ENCODE results near the gene DKKL1.

GRCh38 chr19:49409441-49410029, 45.9 kb downstream of the DKKL1 start:
- TF ChIP-seq, protein P1, sequence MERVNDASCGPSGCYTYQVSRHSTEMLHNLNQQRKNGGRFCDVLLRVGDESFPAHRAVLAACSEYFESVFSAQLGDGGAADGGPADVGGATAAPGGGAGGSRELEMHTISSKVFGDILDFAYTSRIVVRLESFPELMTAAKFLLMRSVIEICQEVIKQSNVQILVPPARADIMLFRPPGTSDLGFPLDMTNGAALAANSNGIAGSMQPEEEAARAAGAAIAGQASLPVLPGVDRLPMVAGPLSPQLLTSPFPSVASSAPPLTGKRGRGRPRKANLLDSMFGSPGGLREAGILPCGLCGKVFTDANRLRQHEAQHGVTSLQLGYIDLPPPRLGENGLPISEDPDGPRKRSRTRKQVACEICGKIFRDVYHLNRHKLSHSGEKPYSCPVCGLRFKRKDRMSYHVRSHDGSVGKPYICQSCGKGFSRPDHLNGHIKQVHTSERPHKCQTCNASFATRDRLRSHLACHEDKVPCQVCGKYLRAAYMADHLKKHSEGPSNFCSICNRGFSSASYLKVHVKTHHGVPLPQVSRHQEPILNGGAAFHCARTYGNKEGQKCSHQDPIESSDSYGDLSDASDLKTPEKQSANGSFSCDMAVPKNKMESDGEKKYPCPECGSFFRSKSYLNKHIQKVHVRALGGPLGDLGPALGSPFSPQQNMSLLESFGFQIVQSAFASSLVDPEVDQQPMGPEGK (CRISPR knock-in tag; IDR thresholded peaks at IDR 0.05; ENCODE audit: borderline replicate concordance), result no peak
- TF ChIP-seq ISL1 (CRISPR knock-in tag; IDR thresholded peaks at IDR 0.05), result no peak
- TF ChIP-seq CSDC2 (CRISPR knock-in tag; IDR thresholded peaks at IDR 0.05), result no peak
- TF ChIP-seq, protein P2, sequence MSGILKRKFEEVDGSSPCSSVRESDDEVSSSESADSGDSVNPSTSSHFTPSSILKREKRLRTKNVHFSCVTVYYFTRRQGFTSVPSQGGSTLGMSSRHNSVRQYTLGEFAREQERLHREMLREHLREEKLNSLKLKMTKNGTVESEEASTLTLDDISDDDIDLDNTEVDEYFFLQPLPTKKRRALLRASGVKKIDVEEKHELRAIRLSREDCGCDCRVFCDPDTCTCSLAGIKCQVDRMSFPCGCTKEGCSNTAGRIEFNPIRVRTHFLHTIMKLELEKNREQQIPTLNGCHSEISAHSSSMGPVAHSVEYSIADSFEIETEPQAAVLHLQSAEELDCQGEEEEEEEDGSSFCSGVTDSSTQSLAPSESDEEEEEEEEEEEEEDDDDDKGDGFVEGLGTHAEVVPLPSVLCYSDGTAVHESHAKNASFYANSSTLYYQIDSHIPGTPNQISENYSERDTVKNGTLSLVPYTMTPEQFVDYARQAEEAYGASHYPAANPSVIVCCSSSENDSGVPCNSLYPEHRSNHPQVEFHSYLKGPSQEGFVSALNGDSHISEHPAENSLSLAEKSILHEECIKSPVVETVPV (CRISPR knock-in tag; IDR thresholded peaks at IDR 0.05), result no peak
- TF ChIP-seq ZFP3 (CRISPR knock-in tag; IDR thresholded peaks at IDR 0.05), result no peak
- TF ChIP-seq TOX (CRISPR knock-in tag; IDR thresholded peaks at IDR 0.05; ENCODE audit: borderline replicate concordance), result no peak
- no peak for TF ChIP-seq RARB (CRISPR knock-in tag; IDR thresholded peaks at IDR 0.05)
- TF ChIP-seq ZNF70 (CRISPR knock-in tag; IDR thresholded peaks at IDR 0.05), result no peak
- TF ChIP-seq TCF4 (CRISPR knock-in tag; IDR thresholded peaks at IDR 0.05; ENCODE audit: borderline replicate concordance), result no peak
- no peak for TF ChIP-seq BACH2 (CRISPR knock-in tag; IDR thresholded peaks at IDR 0.05; ENCODE audit: borderline replicate concordance)
- no peak for TF ChIP-seq ZC3H10 (CRISPR knock-in tag; IDR thresholded peaks at IDR 0.05)
- TF ChIP-seq PPARA (CRISPR knock-in tag; IDR thresholded peaks at IDR 0.05; ENCODE audit: borderline replicate concordance), result no peak
